Bronchial epithelial cell (primary cell): ENCODE measurements around the gene ATPAF2. TPM values are rescaled to one million over a fixed set of nuclear protein-coding genes. Genes with fewer than 3 reads are reported as not detected.
A peak's percentile ranks its signal among the peaks of the same experiment; 100 is the strongest.

Experiments used
- DNase-seq: peaks from one replicate; pipeline ENCODE4 v3.0.0-alpha.2; 2010; ENCODE audit warnings: low read depth
- FAIRE-seq: peaks from 2 replicates; lab custom pipeline; 2011; peaks lifted over from hg19 to GRCh38; lab: Jason Lieb, UNC
- H3K27me3 ChIP-seq: 2 replicates; pipeline ENCODE4 v1.5.1; 2011; ENCODE audit warnings: low read length; ENCODE audit not compliant: control insufficient read depth, insufficient read depth
- H3K36me3 ChIP-seq: 2 replicates; pipeline ENCODE4 v1.5.1; 2011; ENCODE audit warnings: low read length; ENCODE audit not compliant: control insufficient read depth, insufficient read depth
- H3K4me3 ChIP-seq: 2 replicates; pipeline ENCODE4 v1.5.1; 2011; ENCODE audit warnings: mild to moderate bottlenecking, low read depth, low read length, control low read depth
- CTCF ChIP-seq: IDR thresholded peaks from 2 replicates; pipeline ENCODE4 v1.5.1; 2011; ENCODE audit warnings: mild to moderate bottlenecking, moderate library complexity, low read length, control low read depth, inconsistent platforms; ENCODE audit not compliant: insufficient read depth, severe bottlenecking
- total RNA-seq: library from RNA; depleted of rRNA; stranded (reverse); fragments of >200 nt; gene quantifications from 2 replicates; pipeline ENCODE4 v1.2.1, GENCODE V29; 2014

The ATPAF2 gene
- total RNA-seq, 1 donor from 2014 or later: 11.3 TPM

DNA sequence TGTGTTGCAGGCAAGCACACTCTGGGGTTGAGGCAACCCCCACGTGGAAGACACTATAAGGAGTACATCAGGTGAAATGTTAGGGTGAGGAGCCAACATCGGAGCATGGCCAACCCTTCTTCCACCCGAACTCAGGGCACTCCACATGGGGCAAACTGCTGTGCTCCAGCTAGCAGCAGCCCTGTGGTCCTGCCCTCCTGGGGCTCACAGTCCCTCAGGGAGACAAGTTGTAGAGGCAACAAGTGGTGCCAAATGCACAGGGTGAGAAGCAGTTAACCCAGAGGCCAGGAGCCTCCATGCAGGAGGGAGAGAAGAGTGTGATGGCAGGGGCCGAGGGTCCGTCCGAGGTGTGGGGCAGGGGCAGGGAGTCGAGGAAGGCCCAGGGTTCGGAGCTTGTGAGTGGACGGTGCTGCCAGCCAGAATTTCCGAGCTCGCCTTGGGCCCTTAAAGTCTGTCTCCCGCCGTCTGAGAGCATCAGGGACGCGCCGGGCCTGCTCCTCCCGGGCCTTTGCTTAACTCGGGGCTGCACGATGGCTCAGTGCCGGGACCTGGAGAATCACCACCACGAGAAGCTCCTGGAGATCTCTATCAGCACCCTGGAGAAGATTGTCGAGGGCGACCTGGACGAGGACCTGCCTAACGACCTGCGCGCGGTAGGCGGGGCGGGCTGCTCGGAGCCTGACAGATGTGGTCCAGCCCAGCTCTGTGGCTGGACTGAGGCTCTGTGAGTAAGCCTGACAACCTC, 32.3 kb downstream of the ATPAF2 start:
- DNase-seq: no peak
- TF ChIP-seq CTCF: no peak
- FAIRE-seq: peak; percentile 43
- Histone ChIP-seq H3K36me3 (peaks cover 2% of the 10 kb centered on the region), H3K4me3 (no peak overlapping the region), H3K27me3 (no peaks in the 10 kb centered on the region)

DNA sequence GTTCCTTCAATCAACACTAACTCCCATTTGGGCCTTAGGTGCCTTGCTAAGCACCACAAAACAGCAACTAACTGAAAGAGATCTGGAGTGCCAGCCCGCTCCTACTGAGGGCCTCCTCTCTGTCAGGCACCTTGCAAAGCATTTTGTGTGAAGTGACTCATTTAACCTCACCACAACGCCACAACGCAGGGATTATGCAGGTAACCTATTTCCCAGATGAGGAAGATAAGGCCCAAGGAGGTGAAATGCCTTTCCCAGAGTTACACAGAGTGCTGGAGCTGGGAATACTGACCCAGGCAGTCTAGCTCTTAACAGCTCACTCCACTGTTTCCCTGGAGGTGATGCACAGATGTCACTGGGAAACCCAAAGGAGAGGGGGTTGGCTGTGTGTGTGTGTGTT, 33.5 kb downstream of the ATPAF2 start:
- no peak for DNase-seq
- TF ChIP-seq CTCF: no peak
- Histone ChIP-seq H3K4me3 (no peak overlapping the region), H3K36me3 (no peaks in the 10 kb centered on the region), H3K27me3 (no peaks in the 10 kb centered on the region)
- FAIRE-seq: no peak

GRCh38 chr17:18004884-18005305, 34.1 kb downstream of the ATPAF2 start:
- no peak for DNase-seq
- no peak for FAIRE-seq
- H3K27me3 ChIP-seq: no peaks in the 10 kb centered on the region
- peak; percentile 39 for TF ChIP-seq CTCF
- H3K4me3 ChIP-seq: no peak overlapping the region
- H3K36me3 ChIP-seq: no peaks in the 10 kb centered on the region

DNA sequence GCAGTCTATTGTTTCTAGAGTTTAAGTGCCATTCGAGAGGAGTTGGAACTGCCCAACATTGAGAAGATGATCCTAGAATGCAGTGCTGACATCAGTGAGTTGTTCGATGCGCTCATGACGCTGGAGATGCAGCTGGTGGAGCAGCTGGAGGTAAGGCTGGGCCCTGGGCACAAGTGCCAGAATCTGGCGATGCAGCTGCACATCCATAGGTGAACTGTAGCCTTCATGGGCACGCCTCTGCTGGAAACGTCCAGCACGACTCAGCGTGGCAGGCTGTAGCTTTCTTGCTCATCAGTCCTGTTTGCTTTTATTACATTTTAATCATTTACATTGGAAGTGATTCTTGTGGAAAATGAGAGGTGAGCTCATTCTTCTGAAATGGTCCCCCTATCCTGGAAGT, 34.6 kb downstream of the ATPAF2 start:
- no peak overlapping the region for H3K4me3 ChIP-seq
- no peaks in the 10 kb centered on the region for H3K36me3 ChIP-seq
- no peaks in the 10 kb centered on the region for H3K27me3 ChIP-seq
- FAIRE-seq (peak; percentile 64), DNase-seq (no peak)
- TF ChIP-seq CTCF: no peak

DNA sequence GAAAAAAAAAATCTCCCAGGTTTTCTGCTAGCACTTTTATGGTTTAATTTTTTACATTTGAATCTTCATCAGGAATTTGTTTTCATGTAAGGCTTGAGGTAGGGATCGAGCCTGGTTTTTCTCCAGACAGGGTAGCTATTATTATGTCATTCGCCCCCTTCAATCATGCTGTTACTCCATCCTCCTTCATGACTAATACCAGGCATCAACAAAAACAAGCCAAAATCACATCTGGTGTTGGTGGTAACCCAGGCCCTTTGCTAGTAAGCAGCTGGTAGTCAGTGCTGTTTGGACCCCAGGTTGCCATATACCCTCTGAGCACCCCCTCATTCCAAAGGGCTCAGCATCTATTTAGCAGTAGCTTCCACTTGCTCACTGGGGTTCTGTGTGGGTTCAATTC, 36.8 kb downstream of the ATPAF2 start:
- FAIRE-seq (no peak), DNase-seq (peak; percentile 7)
- H3K36me3 ChIP-seq: no peaks in the 10 kb centered on the region
- H3K27me3 ChIP-seq: no peaks in the 10 kb centered on the region
- no peak overlapping the region for H3K4me3 ChIP-seq
- TF ChIP-seq CTCF: no peak

DNA sequence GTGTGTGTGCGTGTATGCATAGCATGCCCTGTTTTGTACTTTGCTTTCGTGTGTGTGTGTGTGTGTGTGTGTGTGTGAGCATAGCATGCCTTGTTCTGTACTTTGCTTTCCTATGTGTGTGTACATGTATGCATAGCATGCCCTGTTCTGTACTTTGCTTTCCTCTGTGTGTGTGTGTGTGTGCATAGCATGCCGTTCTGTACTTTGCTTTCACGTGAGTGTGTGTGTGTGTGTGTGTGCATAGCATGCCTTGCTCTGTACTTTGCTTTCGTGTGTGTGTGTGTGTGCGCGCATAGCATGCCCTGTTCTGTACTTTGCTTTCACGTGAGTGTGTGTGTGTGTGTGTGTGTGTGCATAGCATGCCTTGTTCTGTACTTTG, 38.9 kb downstream of the ATPAF2 start:
- peak; percentile 73 for FAIRE-seq
- Histone ChIP-seq H3K36me3 (no peaks in the 10 kb centered on the region), H3K27me3 (no peaks in the 10 kb centered on the region), H3K4me3 (no peak overlapping the region)
- no peak for DNase-seq
- TF ChIP-seq CTCF: no peak
